GM13977 (cell line): ENCODE data around the gene KCNN4.
"Not testable (repeated sequence)": the region's sequence is repeated elsewhere in the genome, so short reads cannot be mapped to it uniquely, and the experiment has no call there.

Source experiments
- DNase-seq: peaks from one replicate; pipeline ENCODE4 v3.0.0; 2012; ENCODE audit warnings: low spot score
- in situ Hi-C: fragments of 300-500 bp; cut with MboI; formaldehyde crosslinking; loops from one replicate; pipeline ENCODE4 v1.12.0; 2022; ENCODE audit warnings: low sequenced_read_pairs, low pct_unique_long_range_greater_than_20kb, mixed read lengths, inconsistent platforms; ENCODE audit not compliant: unreplicated experiment
- TF ChIP-seq, protein P1 (sequence below): IDR thresholded peaks from 2 replicates; pipeline ENCODE4 v1.5.1; 2012; ENCODE audit warnings: mild to moderate bottlenecking, control low read depth; ENCODE audit not compliant: insufficient read depth; ENCODE audit errors: extremely low read depth, missing control alignments

The KCNN4 gene

DNA sequence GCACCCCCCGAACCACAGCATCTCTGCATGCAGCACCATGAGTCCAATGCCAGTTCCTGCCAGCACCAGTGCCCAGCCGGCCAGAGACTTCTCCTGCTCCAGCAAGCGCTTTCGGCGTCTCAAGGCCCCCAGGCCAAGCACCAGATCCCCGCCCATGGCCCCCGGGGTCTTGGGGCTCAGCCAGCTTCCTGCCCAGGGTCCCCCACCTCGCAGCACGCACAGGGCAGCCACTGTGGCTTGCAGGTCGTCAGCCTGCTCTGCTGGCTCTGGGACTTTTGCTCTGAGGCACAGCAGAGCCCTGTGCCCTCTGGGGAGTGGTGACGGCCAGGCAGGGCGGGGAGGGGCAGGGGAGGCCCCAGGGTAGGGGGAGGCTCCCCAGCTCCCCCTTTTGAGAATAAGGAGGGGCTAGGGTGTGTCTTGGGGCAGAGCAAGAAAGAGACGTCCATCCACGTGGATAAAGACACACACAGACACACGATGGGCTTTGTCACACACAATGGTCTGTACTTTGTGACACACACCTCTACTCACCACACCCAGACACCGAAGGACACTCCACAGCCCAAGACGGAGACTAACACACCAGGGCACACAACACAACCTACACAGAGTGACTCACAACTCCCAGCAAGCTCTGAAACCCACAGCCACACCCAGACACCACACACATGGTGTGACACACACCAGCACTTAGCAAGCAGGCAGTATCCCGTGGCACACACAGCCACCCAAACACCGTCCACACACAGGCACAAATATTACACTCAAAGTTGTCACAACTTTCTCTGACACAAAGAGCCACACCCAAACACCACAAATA is at the start of gene KCNN4:
KCNN4 (minus strand) TSS at position 268 of the 820 bp plus-strand sequence; CDS start at position 156, 112 bp downstream.
- TF ChIP-seq, protein P1, sequence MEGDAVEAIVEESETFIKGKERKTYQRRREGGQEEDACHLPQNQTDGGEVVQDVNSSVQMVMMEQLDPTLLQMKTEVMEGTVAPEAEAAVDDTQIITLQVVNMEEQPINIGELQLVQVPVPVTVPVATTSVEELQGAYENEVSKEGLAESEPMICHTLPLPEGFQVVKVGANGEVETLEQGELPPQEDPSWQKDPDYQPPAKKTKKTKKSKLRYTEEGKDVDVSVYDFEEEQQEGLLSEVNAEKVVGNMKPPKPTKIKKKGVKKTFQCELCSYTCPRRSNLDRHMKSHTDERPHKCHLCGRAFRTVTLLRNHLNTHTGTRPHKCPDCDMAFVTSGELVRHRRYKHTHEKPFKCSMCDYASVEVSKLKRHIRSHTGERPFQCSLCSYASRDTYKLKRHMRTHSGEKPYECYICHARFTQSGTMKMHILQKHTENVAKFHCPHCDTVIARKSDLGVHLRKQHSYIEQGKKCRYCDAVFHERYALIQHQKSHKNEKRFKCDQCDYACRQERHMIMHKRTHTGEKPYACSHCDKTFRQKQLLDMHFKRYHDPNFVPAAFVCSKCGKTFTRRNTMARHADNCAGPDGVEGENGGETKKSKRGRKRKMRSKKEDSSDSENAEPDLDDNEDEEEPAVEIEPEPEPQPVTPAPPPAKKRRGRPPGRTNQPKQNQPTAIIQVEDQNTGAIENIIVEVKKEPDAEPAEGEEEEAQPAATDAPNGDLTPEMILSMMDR: no peak
- in situ Hi-C loops: loop anchor here (5.0 kb wide), 1 partner anchor 34 kb away; no protein-coding TSS in a partner anchor
- DNase-seq: peak; percentile 89

GRCh38 chr19:43826787-43827754 is 46.3 kb upstream of the KCNN4 start, which contains the start of gene ZNF283:
Gene ZNF283, plus strand, starts transcription at chr19:43827321. Its CDS starts 6,184 bp downstream, at chr19:43833505.
- peak; percentile 86 for DNase-seq
- in situ Hi-C loops: loop anchor here (25.0 kb wide), 1 partner anchor 660 kb away; no protein-coding TSS in a partner anchor
- TF ChIP-seq, protein P1: no peak

DNA sequence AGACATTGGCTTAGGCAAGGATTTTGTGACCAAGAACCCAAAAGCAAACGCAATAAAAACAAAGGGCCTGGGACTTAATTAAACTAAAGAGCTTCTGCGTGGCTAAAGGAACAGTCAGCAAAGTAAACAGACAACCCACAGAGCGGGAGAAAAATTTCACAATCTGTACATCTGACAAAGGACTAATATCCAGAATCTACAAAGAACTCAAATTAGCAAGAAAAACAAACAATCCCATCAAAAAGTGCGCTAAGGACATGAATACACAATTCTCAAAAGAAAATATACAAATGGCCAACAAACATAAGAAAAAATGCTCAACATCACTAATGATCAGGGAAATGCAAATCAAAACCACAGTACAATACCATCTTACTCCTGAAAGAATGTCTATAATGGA is 43.8 kb upstream of the KCNN4 start:
- in situ Hi-C loops: not testable (repeated sequence)

GRCh38 chr19:43823856-43824255 is 43.1 kb upstream of the KCNN4 start:
- DNase-seq, in situ Hi-C loops: not testable (repeated sequence)

More for the DNA sequence above, 43.8 kb upstream of the KCNN4 start:
- not testable (repeated sequence) for DNase-seq

- in situ Hi-C loops: no loop called here
- TF ChIP-seq, protein P1: no peak
- DNase-seq: no peak
Measured at GRCh38 chr19:43820884-43821215, 40.1 kb upstream of the KCNN4 start.

DNA sequence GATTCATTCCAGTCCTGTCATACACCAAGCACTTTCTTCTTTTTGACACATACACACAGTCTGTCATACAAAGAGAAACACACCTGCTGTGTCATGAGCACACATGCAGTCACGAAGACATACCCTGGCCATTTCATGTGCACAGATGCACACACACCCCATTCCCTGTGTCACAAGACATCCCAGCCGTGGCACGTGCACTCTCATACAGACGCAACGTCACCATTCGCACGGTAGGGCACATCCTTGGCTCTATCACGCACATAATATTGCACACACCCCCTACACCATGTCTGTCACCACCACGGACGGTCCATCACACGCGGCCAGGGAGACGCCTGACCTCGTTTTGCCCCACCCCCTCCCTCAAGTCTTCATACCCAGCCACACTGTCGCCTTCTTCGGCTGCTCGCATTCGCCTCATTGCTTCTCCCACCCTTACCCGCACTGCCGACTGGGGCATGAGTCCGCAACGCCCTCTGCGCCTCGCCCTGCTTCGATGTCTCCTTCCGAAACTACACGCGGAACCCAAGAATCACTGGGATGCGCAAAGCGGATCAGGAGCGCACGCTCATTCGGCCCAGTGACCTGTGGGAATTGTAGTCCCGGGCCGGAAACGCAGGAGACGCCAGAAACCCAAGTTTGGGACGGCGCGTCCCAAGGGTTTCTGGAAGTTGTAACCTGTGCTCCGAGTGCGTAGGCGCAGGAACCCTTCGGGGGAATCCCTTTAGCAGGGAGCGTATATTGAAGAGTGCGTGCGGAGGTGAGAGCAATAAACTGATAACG is 39.5 kb upstream of the KCNN4 start:
- DNase-seq: peak; percentile 19
- TF ChIP-seq, protein P1: no peak
- in situ Hi-C loops: no loop called here

- TF ChIP-seq, protein P1: no peak
- no peak for DNase-seq
- in situ Hi-C loops: no loop called here
Measured at GRCh38 chr19:43818500-43818899, 37.7 kb upstream of the KCNN4 start.

DNA sequence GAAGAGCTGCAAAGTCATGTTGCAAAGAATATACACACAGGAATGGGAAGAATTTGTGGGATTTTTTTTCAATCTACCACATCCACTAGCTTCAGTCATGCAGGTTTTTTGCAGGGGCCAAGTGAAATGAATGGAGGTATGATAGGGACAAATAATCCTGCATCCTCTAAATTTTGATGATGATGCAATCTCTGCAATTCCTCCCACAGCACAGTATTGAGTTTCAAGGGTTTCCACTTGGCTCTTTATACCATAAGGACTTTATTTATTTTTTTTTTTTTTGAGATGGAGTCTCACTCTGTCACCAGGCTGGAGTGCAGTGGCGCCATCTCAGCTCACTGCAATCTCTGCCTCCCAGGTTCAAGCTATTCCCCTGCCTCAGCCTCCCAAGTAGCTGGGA is 36.7 kb upstream of the KCNN4 start:
- in situ Hi-C loops: not testable (repeated sequence)

More for the DNA sequence above, 36.7 kb upstream of the KCNN4 start:
- not testable (repeated sequence) for DNase-seq
